ENCODE data around the gene C12orf75.
A peak's percentile ranks its signal among the peaks of the same experiment; 100 is the strongest.

C12orf75 gene

GRCh38 chr12:105382771-105383622 lies 52.5 kb downstream of the C12orf75 start:
- peak; percentile 75 for DNase-seq (ENCODE audit: low read depth)
- no peak overlapping the region for H3K4me3 ChIP-seq (ENCODE audit: low read length)
- peak; percentile 75 for TF ChIP-seq CTCF (IDR thresholded peaks at IDR 0.05; ENCODE audit: insufficient read depth, low read depth, low read length, missing control alignments)

- no peak overlapping the region for H3K4me3 ChIP-seq (ENCODE audit: low read length)
- no peak for TF ChIP-seq CTCF (IDR thresholded peaks at IDR 0.05; ENCODE audit: insufficient read depth, low read depth, low read length, missing control alignments)
- no peak for DNase-seq (ENCODE audit: low read depth)
These were observed 53.7 kb downstream of the C12orf75 start for GRCh38 chr12:105384220-105384619.

- no peak overlapping the region for H3K4me3 ChIP-seq (ENCODE audit: low read length)
- TF ChIP-seq CTCF (IDR thresholded peaks at IDR 0.05; ENCODE audit: insufficient read depth, low read depth, low read length, missing control alignments), result no peak
- peak; percentile 56 for DNase-seq (ENCODE audit: low read depth)
These were observed 54.5 kb downstream of the C12orf75 start for GRCh38 chr12:105384916-105385535.

- H3K4me3 ChIP-seq (ENCODE audit: low read length), result no peak overlapping the region
- TF ChIP-seq CTCF (IDR thresholded peaks at IDR 0.05; ENCODE audit: insufficient read depth, low read depth, low read length, missing control alignments), result no peak
- no peak for DNase-seq (ENCODE audit: low read depth)
These were observed 55.9 kb downstream of the C12orf75 start for GRCh38 chr12:105386431-105386830.

- H3K4me3 ChIP-seq (ENCODE audit: low read length), result no peak overlapping the region
- no peak for TF ChIP-seq CTCF (IDR thresholded peaks at IDR 0.05; ENCODE audit: insufficient read depth, low read depth, low read length, missing control alignments)
- DNase-seq (ENCODE audit: low read depth), result no peak
These were observed 60.7 kb downstream of the C12orf75 start for GRCh38 chr12:105391231-105391630.

- DNase-seq (ENCODE audit: low read depth), result no peak
- H3K4me3 ChIP-seq (ENCODE audit: low read length), result no peak overlapping the region
- no peak for TF ChIP-seq CTCF (IDR thresholded peaks at IDR 0.05; ENCODE audit: insufficient read depth, low read depth, low read length, missing control alignments)
These were observed 63.1 kb downstream of the C12orf75 start for GRCh38 chr12:105393587-105393986.

Measured in epithelial cell of esophagus (primary cell).